Measurements from ENCODE around the gene TYROBP.

DNA sequence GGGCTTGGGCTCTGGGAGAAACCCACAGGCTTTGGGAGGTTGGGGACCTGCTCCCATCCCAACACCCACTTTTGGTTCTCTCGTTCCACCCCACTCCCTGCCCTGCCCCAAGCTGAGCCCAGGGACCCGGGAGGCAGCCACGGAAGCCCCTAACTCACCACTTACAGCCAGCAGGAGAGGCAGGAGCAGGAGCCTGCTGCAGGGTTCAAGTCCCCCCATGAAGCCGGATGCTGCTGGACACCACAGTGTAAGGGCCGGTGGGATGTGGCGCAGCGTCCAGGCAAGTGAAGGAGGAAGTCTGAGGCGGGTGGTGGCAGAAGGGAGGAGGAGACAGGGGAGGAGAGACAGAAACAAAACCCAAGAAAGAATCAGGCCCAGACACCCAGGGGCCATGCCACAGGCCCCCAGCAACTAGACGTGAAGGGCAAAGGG lies at the start of gene TYROBP:
- TF ChIP-seq CTCF (IDR thresholded peaks at IDR 0.05) (no peak), POLR2AphosphoS5 (IDR thresholded peaks at IDR 0.05) (no peak)

Measured in prostate gland (tissue), 2 donors.